Spleen (tissue), 7 donors: ENCODE data around the gene LDHAL6B.

Experiments
- CTCF ChIP-seq, 11 experiments: fragments of 200-600 bp in 7 of 11; fragments of 450-650 bp in 4 of 11; sonication (generic) in 4 of 11; IDR thresholded peaks in 8 of 11; conservative IDR thresholded peaks in 3 of 11; 1 replicate in 7 of 11; 2 replicates in 4 of 11; pipeline versions ENCODE4 v1.4.0 to v1.8.0; 2016 to 2021; ENCODE audit warnings: antibody characterized with exemption in 11 of 11, inconsistent platforms in 4 of 11, mild to moderate bottlenecking in 1 of 11
- POLR2A ChIP-seq, 3 donors: fragments of 450-650 bp; IDR thresholded peaks; one replicate each; pipeline ENCODE4 v1.5.1; 2017; ENCODE audit warnings: antibody characterized with exemption in 3 of 3, mild to moderate bottlenecking in 1 of 3
- POLR2AphosphoS5 ChIP-seq, 3 donors: sonication (generic); formaldehyde crosslinking; IDR thresholded peaks; one replicate each; pipeline ENCODE4 v1.5.1; 2017; ENCODE audit warnings: antibody characterized with exemption in 3 of 3
- donor health status: DM: no; HTN: no; CAD: no; lungs with moderate emphysema.
- donor health status: DM: no; HTN: no; CAD: no.
- donor health status: DM: no; HTN: no; CAD: no.

GRCh38 chr15:59230531-59231055 lies 23.9 kb downstream of the LDHAL6B start:
- TF ChIP-seq CTCF (IDR thresholded peaks at IDR 0.05 in 8 of 11, conservative IDR thresholded peaks at IDR 0.05 in 3 of 11) (no peak), POLR2A (IDR thresholded peaks at IDR 0.05) (no peak), POLR2AphosphoS5 (IDR thresholded peaks at IDR 0.05) (no peak)
